Right renal cortex interstitium (tissue), 3 donors: ENCODE results near the gene CLIP2. TPM values are rescaled to one million over a fixed set of nuclear protein-coding genes. Genes with fewer than 3 reads are reported as not detected.
"Not testable (repeated sequence)": the region's sequence is repeated elsewhere in the genome, so short reads cannot be mapped to it uniquely, and the experiment has no call there.

Experiments
- DNase-seq, 3 donors: peaks; one replicate each; pipeline ENCODE4 v3.0.0-alpha.2; 2013; ENCODE audit warnings: low read depth in 3 of 3, low spot score in 2 of 3
- polyA plus RNA-seq, 3 donors: library from polyadenylated mRNA; unstranded; fragments of 120-200 nt; gene quantifications; one replicate each; pipeline ENCODE4 v1.2.1, GENCODE V29; 2013; ENCODE audit not compliant: insufficient read length in 3 of 3

CLIP2 gene
- polyA plus RNA-seq, 3 donors = 22.6 to 24.4 (median 23.0) TPM

- peak in 2 of 3 donors; percentile 39 to 65 for DNase-seq
Observed at GRCh38 chr7:74401137-74401859, 112.1 kb downstream of the CLIP2 start.

GRCh38 chr7:74402668-74403067 lies 113.5 kb downstream of the CLIP2 start:
- DNase-seq = not testable (repeated sequence)

GRCh38 chr7:74403521-74404387 lies 114.5 kb downstream of the CLIP2 start:
- DNase-seq = no peak

- DNase-seq = no peak
Observed at GRCh38 chr7:74404388-74404700, 115.1 kb downstream of the CLIP2 start.

GRCh38 chr7:74404741-74405140 lies 115.5 kb downstream of the CLIP2 start:
- no peak for DNase-seq

GRCh38 chr7:74405191-74405898 lies 116.1 kb downstream of the CLIP2 start:
- no peak for DNase-seq

- DNase-seq = no peak
Observed at GRCh38 chr7:74405899-74406512, 116.8 kb downstream of the CLIP2 start.

- no peak for DNase-seq
Observed at GRCh38 chr7:74407958-74408357, 118.8 kb downstream of the CLIP2 start.

GRCh38 chr7:74409571-74409970 lies 120.4 kb downstream of the CLIP2 start:
- no peak for DNase-seq

- DNase-seq = no peak
Observed at GRCh38 chr7:74410772-74411171, 121.6 kb downstream of the CLIP2 start.

GRCh38 chr7:74411571-74411970 lies 122.4 kb downstream of the CLIP2 start:
- DNase-seq = not testable (repeated sequence)

GRCh38 chr7:74412056-74412455 lies 122.8 kb downstream of the CLIP2 start:
- DNase-seq = no peak

GRCh38 chr7:74412603-74413002 lies 123.4 kb downstream of the CLIP2 start:
- no peak for DNase-seq

GRCh38 chr7:74414595-74415333 lies 125.6 kb downstream of the CLIP2 start:
- not testable (repeated sequence) for DNase-seq

GRCh38 chr7:74417419-74417971 lies 128.3 kb downstream of the CLIP2 start:
- DNase-seq = peak in 1 of 3 donors; percentile 54

- DNase-seq = no peak
Observed at GRCh38 chr7:74418076-74418475, 128.9 kb downstream of the CLIP2 start.

GRCh38 chr7:74418538-74418937 lies 129.3 kb downstream of the CLIP2 start:
- no peak for DNase-seq

GRCh38 chr7:74419232-74419631 lies 130.0 kb downstream of the CLIP2 start:
- not testable (repeated sequence) for DNase-seq

GRCh38 chr7:74420006-74420405 lies 130.8 kb downstream of the CLIP2 start:
- no peak for DNase-seq
